Thyroid gland (tissue), 4 donors: ENCODE results near the gene FOXF1.

Source experiments
- CTCF ChIP-seq, 6 experiments: fragments of 200-600 bp in 3 of 6; fragments of 450-650 bp in 3 of 6; sonication (generic) in 3 of 6; IDR thresholded peaks; one replicate each; pipeline ENCODE4 v1.5.1; 2016 to 2019; ENCODE audit warnings: antibody characterized with exemption in 6 of 6, mild to moderate bottlenecking in 2 of 6, inconsistent platforms in 1 of 6, moderate library complexity in 1 of 6
- POLR2A ChIP-seq, 2 donors: fragments of 450-650 bp; IDR thresholded peaks; one replicate each; pipeline ENCODE4 v1.6.1; 2017; ENCODE audit warnings: antibody characterized with exemption in 2 of 2, mild to moderate bottlenecking in 2 of 2, moderate library complexity in 1 of 2

- no peak for TF ChIP-seq CTCF (IDR thresholded peaks at IDR 0.05)
- no peak for TF ChIP-seq POLR2A (IDR thresholded peaks at IDR 0.05)
Observed at GRCh38 chr16:86538196-86538780, 28.0 kb downstream of the FOXF1 start.
